Retinal pigment epithelial cell (primary cell): ENCODE data around the gene C1QTNF12.
A peak's percentile ranks its signal among the peaks of the same experiment; 100 is the strongest.

Experiments used
- DNase-seq: peaks from one replicate; pipeline ENCODE4 v3.0.0-alpha.2; 2010; ENCODE audit warnings: low read depth
- H3K4me3 ChIP-seq: 2 replicates; pipeline ENCODE4 v1.5.1; 2011; ENCODE audit warnings: mild to moderate bottlenecking, low read length, control low read depth, moderate library complexity
- CTCF ChIP-seq: conservative IDR thresholded peaks from 2 replicates; pipeline ENCODE4 v1.5.1; 2011; ENCODE audit warnings: low read depth, low read length, control low read depth, inconsistent platforms

The C1QTNF12 gene

GRCh38 chr1:1217621-1218523 is 28.6 kb downstream of the C1QTNF12 start:
- peak; percentile 22 for DNase-seq
- no peak for TF ChIP-seq CTCF
- no peak overlapping the region for H3K4me3 ChIP-seq

GRCh38 chr1:1216770-1217620 is 29.5 kb downstream of the C1QTNF12 start:
- no peak for TF ChIP-seq CTCF
- no peak for DNase-seq
- H3K4me3 ChIP-seq, result no peak overlapping the region

GRCh38 chr1:1215881-1216605 is 30.5 kb downstream of the C1QTNF12 start:
- no peak for DNase-seq
- H3K4me3 ChIP-seq, result no peak overlapping the region
- TF ChIP-seq CTCF, result no peak

- H3K4me3 ChIP-seq, result no peak overlapping the region
- DNase-seq, result no peak
- TF ChIP-seq CTCF, result no peak
Measured at GRCh38 chr1:1215080-1215676, 31.3 kb downstream of the C1QTNF12 start.

- no peak for TF ChIP-seq CTCF
- H3K4me3 ChIP-seq, result no peak within 1 kb of the TSS
- no peak for DNase-seq
Measured at GRCh38 chr1:1213345-1214265, 32.9 kb downstream of the C1QTNF12 start, which contains the start of gene TNFRSF4. TNFRSF4 (minus strand) TSS chr1:1214153; CDS start chr1:1214127, 26 bp downstream.
